GM06990 (cell line): ENCODE measurements around the gene SERTAD3.

ENCODE experiments used
- DNase-seq: peaks from one replicate; pipeline ENCODE4 v3.0.0-alpha.2; 2011; ENCODE audit not compliant: insufficient read length; ENCODE audit errors: extremely low read depth
- H3K27me3 ChIP-seq: replicated peaks from 2 replicates; pipeline ENCODE4 v1.6.0; 2011; ENCODE audit warnings: low read length; ENCODE audit not compliant: control insufficient read depth, insufficient read depth
- H3K36me3 ChIP-seq: 2 replicates; pipeline ENCODE4 v1.5.1; 2011; ENCODE audit warnings: low read length; ENCODE audit not compliant: control insufficient read depth, insufficient read depth
- H3K4me3 ChIP-seq: replicated peaks from 2 replicates; pipeline ENCODE4 v1.5.1; 2011; ENCODE audit warnings: low read depth, mild to moderate bottlenecking, control low read depth, low read length
- CTCF ChIP-seq: IDR thresholded peaks from 2 replicates; pipeline ENCODE4 v1.5.1; 2011; ENCODE audit warnings: low read length, control low read depth, mild to moderate bottlenecking, inconsistent platforms; ENCODE audit not compliant: insufficient read depth, poor library complexity, severe bottlenecking

The SERTAD3 gene

GRCh38 chr19:40403262-40403984 lies 40.7 kb downstream of the SERTAD3 start:
- DNase-seq, result peak; percentile 91
- no peak for TF ChIP-seq CTCF

GRCh38 chr19:40400559-40400958 lies 43.6 kb downstream of the SERTAD3 start:
- Histone ChIP-seq H3K4me3 (no peak overlapping the region), H3K36me3 (no peaks in the 10 kb centered on the region), H3K27me3 (no peaks in the 10 kb centered on the region; the same call in 1 of the 2 replicates)
- DNase-seq, result no peak
- TF ChIP-seq CTCF, result no peak

More at GRCh38 chr19:40403262-40403984, 40.7 kb downstream of the SERTAD3 start:
- Histone ChIP-seq H3K36me3 (no peaks in the 10 kb centered on the region), H3K4me3 (peak overlapping the region; percentile 67), H3K27me3 (no peaks in the 10 kb centered on the region)

- no peak overlapping the region for H3K4me3 ChIP-seq
- no peak for TF ChIP-seq CTCF
- DNase-seq, result peak; percentile 47
- H3K36me3 ChIP-seq, result no peaks in the 10 kb centered on the region
- H3K27me3 ChIP-seq, result no peaks in the 10 kb centered on the region; the same call in 1 of the 2 replicates
Measured at GRCh38 chr19:40398417-40399131, 45.6 kb downstream of the SERTAD3 start.

- H3K36me3 ChIP-seq, result no peaks in the 10 kb centered on the region
- no peak for TF ChIP-seq CTCF
- no peak for DNase-seq
- no peaks in the 10 kb centered on the region; the same call in 1 of the 2 replicates for H3K27me3 ChIP-seq
- H3K4me3 ChIP-seq, result no peak overlapping the region
Measured at GRCh38 chr19:40397568-40397906, 46.6 kb downstream of the SERTAD3 start.

- H3K36me3 ChIP-seq, result no peaks in the 10 kb centered on the region
- no peaks in the 10 kb centered on the region; the same call in 1 of the 2 replicates for H3K27me3 ChIP-seq
- DNase-seq, result no peak
- no peak overlapping the region for H3K4me3 ChIP-seq
- TF ChIP-seq CTCF, result no peak
Measured at GRCh38 chr19:40396886-40397567, 47.1 kb downstream of the SERTAD3 start.
